Raji (cell line): ENCODE measurements around the gene NUCB1.

Experiments used
- POLR2A ChIP-seq: IDR thresholded peaks from 2 replicates; pipeline ENCODE4 v1.6.1; 2011; ENCODE audit warnings: low read depth, low read length, control low read depth; ENCODE audit not compliant: insufficient read depth

The NUCB1 gene

GRCh38 chr19:48872182-48872883 is 27.8 kb upstream of the NUCB1 start, which contains the start of gene PPP1R15A:
Gene PPP1R15A, plus strand, starts transcription at chr19:48872421. Its CDS starts 813 bp downstream, at chr19:48873234.
- peak; percentile 100 for TF ChIP-seq POLR2A

- peak; percentile 19; the same call in 1 of the 2 replicates for TF ChIP-seq POLR2A
Observed at GRCh38 chr19:48872884-48873475, 27.1 kb upstream of the NUCB1 start.

- TF ChIP-seq POLR2A: no peak
Observed at GRCh38 chr19:48873476-48874302, 26.4 kb upstream of the NUCB1 start.

- TF ChIP-seq POLR2A: no peak
Observed at GRCh38 chr19:48874303-48875135, 25.6 kb upstream of the NUCB1 start.

GRCh38 chr19:48877855-48878195 is 22.3 kb upstream of the NUCB1 start:
- TF ChIP-seq POLR2A: no peak

- no peak for TF ChIP-seq POLR2A
Observed at GRCh38 chr19:48878196-48879024, 21.7 kb upstream of the NUCB1 start.

- TF ChIP-seq POLR2A: no peak
Observed at GRCh38 chr19:48879025-48879637, 21.0 kb upstream of the NUCB1 start.

GRCh38 chr19:48881741-48882657 is 18.1 kb upstream of the NUCB1 start:
- TF ChIP-seq POLR2A: no peak

GRCh38 chr19:48883726-48884125 is 16.4 kb upstream of the NUCB1 start:
- no peak for TF ChIP-seq POLR2A

- TF ChIP-seq POLR2A: no peak
Observed at GRCh38 chr19:48887861-48888612, 12.1 kb upstream of the NUCB1 start.

- TF ChIP-seq POLR2A: no peak
Observed at GRCh38 chr19:48890551-48890950, 9.6 kb upstream of the NUCB1 start.

- no peak for TF ChIP-seq POLR2A
Observed at GRCh38 chr19:48895226-48895625, 4.9 kb upstream of the NUCB1 start.
